H1 (cell line): ENCODE measurements around the gene OR13A1. TPM values are rescaled to one million over a fixed set of nuclear protein-coding genes. Genes with fewer than 3 reads are reported as not detected.

Experiments
- CTCF ChIA-PET: fragments of 300-600 bp; sonication (Branson Sonifier 250); formaldehyde crosslinking; loops from one replicate; lab custom pipeline; 2021; ENCODE audit not compliant: partially characterized antibody; lab: Charles Lee
- POLR2A ChIA-PET: fragments of 300-600 bp; sonication (Branson Sonifier 250); formaldehyde crosslinking; loops from one replicate; lab custom pipeline; 2021; ENCODE audit warnings: inconsistent platforms; ENCODE audit not compliant: partially characterized antibody; lab: Charles Lee
- DNase-seq, 2 experiments: peaks; one replicate each; pipeline versions ENCODE4 v3.0.0 to v3.0.0-alpha.2; 2010 to 2022; ENCODE audit warnings: low spot score in 2 of 2, low read depth in 1 of 2, mixed read lengths in 1 of 2
- FAIRE-seq: peaks from 2 replicates; lab custom pipeline; 2011; peaks lifted over from hg19 to GRCh38; lab: Jason Lieb, UNC
- H2AFZ ChIP-seq: 2 replicates; pipeline ENCODE4 v1.8.1; 2012; ENCODE audit warnings: low read length, inconsistent platforms
- H2AK5ac ChIP-seq: 2 replicates; pipeline ENCODE4 v1.6.1; 2013; ENCODE audit warnings: low read depth, low read length
- H2BK120ac ChIP-seq: replicated peaks from 2 replicates; pipeline ENCODE3; 2013; ENCODE audit warnings: low read depth, low read length, inconsistent platforms
- H2BK12ac ChIP-seq: 2 replicates; pipeline ENCODE4 v1.6.1; 2013; ENCODE audit warnings: low read depth, low read length
- H2BK15ac ChIP-seq: 2 replicates; pipeline ENCODE4 v1.6.1; 2013; ENCODE audit warnings: low read length
- H2BK20ac ChIP-seq: 2 replicates; pipeline ENCODE4 v1.6.1; 2013; ENCODE audit warnings: low read length
- H2BK5ac ChIP-seq: 2 replicates; pipeline ENCODE4 v1.6.1; 2013; ENCODE audit warnings: low read depth, low read length
- H3K14ac ChIP-seq: 2 replicates; pipeline ENCODE4 v1.6.1; 2013; ENCODE audit warnings: inconsistent platforms; ENCODE audit not compliant: insufficient read length
- H3K18ac ChIP-seq: 2 replicates; pipeline ENCODE4 v1.6.1; 2013; ENCODE audit warnings: low read length; ENCODE audit errors: extremely low read depth
- H3K23ac ChIP-seq: 2 replicates; pipeline ENCODE4 v1.6.1; 2013; ENCODE audit warnings: inconsistent platforms; ENCODE audit not compliant: insufficient read length
- H3K23me2 ChIP-seq: 2 replicates; pipeline ENCODE4 v1.6.1; 2013; ENCODE audit warnings: low read depth, low read length
- H3K27ac ChIP-seq: 2 replicates; pipeline ENCODE4 v1.6.1; 2011; ENCODE audit warnings: low read depth, low read length, inconsistent platforms
- H3K27me3 ChIP-seq, 4 experiments: replicated peaks in 1 of 4; 1 replicate in 1 of 4; 2 replicates in 3 of 4; pipeline versions ENCODE4 v1.6.1 to v1.8.1; 2011 to 2013; ENCODE audit warnings: low read length in 3 of 4, mild to moderate bottlenecking in 3 of 4, inconsistent platforms in 2 of 4, mixed read lengths in 2 of 4, moderate library complexity in 1 of 4; ENCODE audit not compliant: control insufficient read depth in 3 of 4, insufficient read depth in 3 of 4; ENCODE audit errors: extremely low read depth in 1 of 4
- H3K36me3 ChIP-seq, 4 experiments: 2 replicates each; pipeline versions ENCODE4 v1.6.1 to v1.8.1; 2011 to 2013; ENCODE audit warnings: mild to moderate bottlenecking in 4 of 4, low read length in 3 of 4, moderate library complexity in 2 of 4, control low read depth in 1 of 4, inconsistent platforms in 1 of 4; ENCODE audit not compliant: insufficient read depth in 4 of 4, control insufficient read depth in 2 of 4
- H3K4ac ChIP-seq: replicated peaks from 2 replicates; pipeline ENCODE3; 2013; ENCODE audit warnings: low read length, low read depth, mixed read lengths, inconsistent platforms; ENCODE audit not compliant: insufficient read length
- H3K4me1 ChIP-seq, 4 experiments: replicated peaks in 1 of 4; 1 replicate in 1 of 4; 2 replicates in 3 of 4; pipeline versions ENCODE4 v1.6.1 to v1.8.1; 2011 to 2013; ENCODE audit warnings: low read length in 3 of 4, inconsistent platforms in 2 of 4, mixed read lengths in 1 of 4; ENCODE audit not compliant: insufficient read depth in 4 of 4, control insufficient read depth in 3 of 4
- H3K4me2 ChIP-seq, 2 experiments: 2 replicates each; pipeline versions ENCODE4 v1.6.1 to v1.8.1; 2011 to 2013; ENCODE audit warnings: low read depth in 2 of 2, low read length in 2 of 2, control low read depth in 1 of 2, inconsistent platforms in 1 of 2, mild to moderate bottlenecking in 1 of 2; ENCODE audit not compliant: insufficient read depth in 1 of 2
- H3K4me3 ChIP-seq, 4 experiments: fragments of 200-600, 300-600 bp in 1 of 4; sonication (generic), shearing (Covaris generic), sonication (Bioruptor Twin) in 1 of 4; 2 replicates each; pipeline versions ENCODE4 v1.5.1 to v1.8.1; 2011 to 2016; ENCODE audit warnings: low read length in 4 of 4, low read depth in 3 of 4, control low read depth in 2 of 4, inconsistent platforms in 2 of 4, mild to moderate bottlenecking in 2 of 4, mixed read lengths in 1 of 4, moderate library complexity in 1 of 4; ENCODE audit not compliant: insufficient read depth in 2 of 4; ENCODE audit errors: extremely low read depth in 1 of 4
- H3K56ac ChIP-seq: replicated peaks from 2 replicates; pipeline ENCODE3; 2013; ENCODE audit warnings: low read depth, mild to moderate bottlenecking, mixed read lengths, low read length, inconsistent platforms; ENCODE audit not compliant: insufficient read length
- H3K79me1 ChIP-seq: 2 replicates; pipeline ENCODE4 v1.6.1; 2013; ENCODE audit warnings: low read depth, low read length, control low read depth
- H3K79me2 ChIP-seq, 2 experiments: 2 replicates each; pipeline versions ENCODE4 v1.6.1 to v1.8.1; 2012 to 2013; ENCODE audit warnings: low read length in 2 of 2, mild to moderate bottlenecking in 2 of 2, inconsistent platforms in 1 of 2; ENCODE audit not compliant: insufficient read depth in 2 of 2, control insufficient read depth in 1 of 2
- H3K9ac ChIP-seq, 4 experiments: replicated peaks in 1 of 4; 1 replicate in 1 of 4; 2 replicates in 3 of 4; pipeline versions ENCODE4 v1.6.1 to v1.8.1; 2011 to 2013; ENCODE audit warnings: low read depth in 3 of 4, low read length in 3 of 4, control low read depth in 2 of 4, mild to moderate bottlenecking in 2 of 4, moderate library complexity in 2 of 4, inconsistent platforms in 1 of 4; ENCODE audit errors: extremely low read depth in 1 of 4
- H3K9me3 ChIP-seq, 2 experiments: 2 replicates each; pipeline versions ENCODE4 v1.6.1 to v1.8.1; 2012 to 2013; ENCODE audit warnings: mild to moderate bottlenecking in 2 of 2, moderate library complexity in 2 of 2, control low read depth in 1 of 2, inconsistent platforms in 1 of 2, low read depth in 1 of 2, low read length in 1 of 2, mixed read lengths in 1 of 2; ENCODE audit not compliant: insufficient read depth in 2 of 2
- H4K20me1 ChIP-seq, 2 experiments: replicated peaks in 1 of 2; 2 replicates each; pipeline versions ENCODE3 to v1.8.1; 2011 to 2013; ENCODE audit warnings: inconsistent platforms in 2 of 2, low read length in 2 of 2, mild to moderate bottlenecking in 1 of 2; ENCODE audit not compliant: insufficient read depth in 2 of 2, control insufficient read depth in 1 of 2
- H4K5ac ChIP-seq: 2 replicates; pipeline ENCODE4 v1.6.1; 2013; ENCODE audit warnings: low read length, low read depth, mixed read lengths, inconsistent platforms; ENCODE audit not compliant: insufficient read length
- H4K8ac ChIP-seq: 2 replicates; pipeline ENCODE4 v1.8.0; 2013; ENCODE audit warnings: mild to moderate bottlenecking, moderate library complexity, low read length, inconsistent platforms; ENCODE audit not compliant: insufficient read depth; ENCODE audit errors: extremely low read depth
- H4K91ac ChIP-seq: replicated peaks from 2 replicates; pipeline ENCODE3; 2013; ENCODE audit warnings: low read length, mixed read lengths, inconsistent platforms; ENCODE audit not compliant: insufficient read length
- CBX8 ChIP-seq: fragments of 300-800, 300-1000 bp; sonication (generic); IDR thresholded peaks from 2 replicates; pipeline ENCODE4 v1.7.1; 2016; ENCODE audit warnings: low read depth, low read length, borderline replicate concordance
- PHF8 ChIP-seq: fragments of 200-600 bp; sonication (generic); conservative IDR thresholded peaks from 2 replicates; pipeline ENCODE4 v1.7.1; 2012; ENCODE audit warnings: low read depth, mild to moderate bottlenecking, inconsistent platforms, low read length, moderate library complexity
- RFX5 ChIP-seq: IDR thresholded peaks from 2 replicates; pipeline ENCODE4 v1.6.1; 2011; ENCODE audit warnings: low read depth, low read length, improper control_type of control experiment, borderline replicate concordance
- WGBS, 2 experiments: shearing (Covaris generic) in 1 of 2; methylation state at CpG; one replicate each; pipeline versions ENCODE4 v1.1.6 to v1.1.7; 2013 to 2015; ENCODE audit warnings: low lambda C conversion rate in 2 of 2, mixed read lengths in 2 of 2, inconsistent platforms in 1 of 2, low coverage in 1 of 2, missing lambda C conversion rate in 1 of 2; ENCODE audit not compliant: insufficient replicate concordance in 2 of 2, insufficient coverage in 1 of 2, insufficient read length in 1 of 2; ENCODE audit errors: extremely low coverage in 1 of 2, missing lambda C conversion rate in 1 of 2; 5-methylcytosine and 5-hydroxymethylcytosine counted together
- polyA plus RNA-seq, 7 experiments: library from polyadenylated mRNA; depleted of rRNA in 3 of 7; stranded (reverse) in 5 of 7; unstranded in 2 of 7; fragments of >200 nt in 5 of 7; fragments of 200-250 nt in 2 of 7; gene quantifications; 1 replicate in 5 of 7; 2 replicates in 1 of 7; 4 replicates in 1 of 7; pipeline versions ENCODE4 v1.2.1 to v1.2.3, GENCODE V29; 2011 to 2013; ENCODE audit warnings: missing spikeins in 2 of 7, mixed read lengths in 2 of 7
- total RNA-seq: library from RNA; stranded (reverse); fragmentation: NEBNext Ultra II Directional; extraction: Animal tissue kit (Norgen Biotek cat#: 25700); gene quantifications from 2 replicates; pipeline ENCODE4 v1.2.1, GENCODE V29; 2021
- TF ChIP-seq, protein P1 (sequence below): IDR thresholded peaks from 2 replicates; pipeline ENCODE4 v1.6.1; 2011; ENCODE audit warnings: low read depth, mild to moderate bottlenecking, low read length; ENCODE audit not compliant: insufficient read depth
- TF ChIP-seq, protein P2 (sequence below), 3 experiments: IDR thresholded peaks; 1 replicate in 2 of 3; 2 replicates in 1 of 3; pipeline versions ENCODE4 v1.5.1 to v1.6.1; 2011; ENCODE audit warnings: low read length in 3 of 3, mild to moderate bottlenecking in 3 of 3, inconsistent platforms in 2 of 3, low read depth in 1 of 3, moderate library complexity in 1 of 3; ENCODE audit not compliant: insufficient read depth in 1 of 3; ENCODE audit errors: control extremely low read depth in 1 of 3

Gene OR13A1
- total and polyA plus RNA-seq, 2 of the 8 experiments (the other 6 are each of a cell fraction or from before 2014, with no cell fraction given): 0.53 TPM; not detected in 1

DNA sequence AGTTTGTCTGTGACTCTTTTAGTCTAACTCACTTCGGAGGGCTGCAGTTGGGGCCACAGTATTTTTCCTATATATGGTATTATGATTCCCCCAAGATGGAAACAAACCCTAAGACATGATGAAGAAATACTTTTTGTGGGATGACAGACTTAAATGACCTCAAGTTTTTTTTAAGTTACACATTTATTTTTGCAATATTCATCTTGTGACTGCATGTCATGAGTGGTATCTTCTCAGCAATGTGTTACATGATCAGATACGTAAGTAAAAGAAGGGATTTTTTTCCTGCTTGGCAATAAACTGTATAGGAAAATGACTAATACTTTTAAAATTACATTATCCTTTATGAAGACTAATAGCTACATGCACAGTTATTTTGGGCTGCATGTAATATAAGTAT, 57.8 kb downstream of the OR13A1 start:
- DNase-seq: no peak
- no peak overlapping the region for H2AK5ac ChIP-seq
- no peak for TF ChIP-seq PHF8
- TF ChIP-seq, protein P1, sequence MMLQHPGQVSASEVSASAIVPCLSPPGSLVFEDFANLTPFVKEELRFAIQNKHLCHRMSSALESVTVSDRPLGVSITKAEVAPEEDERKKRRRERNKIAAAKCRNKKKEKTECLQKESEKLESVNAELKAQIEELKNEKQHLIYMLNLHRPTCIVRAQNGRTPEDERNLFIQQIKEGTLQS: no peak
- no peak for TF ChIP-seq CBX8
- TF ChIP-seq, protein P2, sequence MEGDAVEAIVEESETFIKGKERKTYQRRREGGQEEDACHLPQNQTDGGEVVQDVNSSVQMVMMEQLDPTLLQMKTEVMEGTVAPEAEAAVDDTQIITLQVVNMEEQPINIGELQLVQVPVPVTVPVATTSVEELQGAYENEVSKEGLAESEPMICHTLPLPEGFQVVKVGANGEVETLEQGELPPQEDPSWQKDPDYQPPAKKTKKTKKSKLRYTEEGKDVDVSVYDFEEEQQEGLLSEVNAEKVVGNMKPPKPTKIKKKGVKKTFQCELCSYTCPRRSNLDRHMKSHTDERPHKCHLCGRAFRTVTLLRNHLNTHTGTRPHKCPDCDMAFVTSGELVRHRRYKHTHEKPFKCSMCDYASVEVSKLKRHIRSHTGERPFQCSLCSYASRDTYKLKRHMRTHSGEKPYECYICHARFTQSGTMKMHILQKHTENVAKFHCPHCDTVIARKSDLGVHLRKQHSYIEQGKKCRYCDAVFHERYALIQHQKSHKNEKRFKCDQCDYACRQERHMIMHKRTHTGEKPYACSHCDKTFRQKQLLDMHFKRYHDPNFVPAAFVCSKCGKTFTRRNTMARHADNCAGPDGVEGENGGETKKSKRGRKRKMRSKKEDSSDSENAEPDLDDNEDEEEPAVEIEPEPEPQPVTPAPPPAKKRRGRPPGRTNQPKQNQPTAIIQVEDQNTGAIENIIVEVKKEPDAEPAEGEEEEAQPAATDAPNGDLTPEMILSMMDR (IDR thresholded peaks at IDR 0.05; ENCODE audit: control extremely low read depth in 1 of 3, insufficient read depth in 1 of 3, low read depth in 1 of 3, low read length in 3 of 3): no peak
- no peak for TF ChIP-seq RFX5
- no peak overlapping the region for H3K56ac ChIP-seq
- FAIRE-seq: no peak
- H3K14ac ChIP-seq: no peak overlapping the region
- H2BK15ac ChIP-seq: no peak overlapping the region
- H3K23ac ChIP-seq: no peak overlapping the region
- H3K4ac ChIP-seq: no peak overlapping the region
- H3K79me2 ChIP-seq: no peaks in the 10 kb centered on the region
- no peaks in the 10 kb centered on the region for H4K20me1 ChIP-seq
- H3K27me3 ChIP-seq: no peaks in the 10 kb centered on the region
- no peak overlapping the region for H2BK20ac ChIP-seq
- H3K9ac ChIP-seq: no peak overlapping the region
- H2BK120ac ChIP-seq: no peak overlapping the region
- H3K4me3 ChIP-seq: no peak overlapping the region
- no peaks in the 10 kb centered on the region for H3K36me3 ChIP-seq
- H3K4me2 ChIP-seq: no peak overlapping the region
- H3K79me1 ChIP-seq: no peaks in the 10 kb centered on the region
- WGBS, 2 experiments: 95% methylated on average over 2 of the region's 2 CpGs; no CpG with 5 or more reads in 1 of the 2 experiments
- H2BK5ac ChIP-seq: no peak overlapping the region
- H4K8ac ChIP-seq: no peak overlapping the region
- H2AFZ ChIP-seq: no peak overlapping the region
- H4K5ac ChIP-seq: no peak overlapping the region
- H3K23me2 ChIP-seq: no peaks in the 10 kb centered on the region
- POLR2A ChIA-PET: no interaction called here
- H4K91ac ChIP-seq: no peak overlapping the region
- H3K27ac ChIP-seq: no peak overlapping the region
- H3K18ac ChIP-seq: no peak overlapping the region
- H2BK12ac ChIP-seq: no peak overlapping the region
- H3K9me3 ChIP-seq: peaks cover 0 to 8% of the 10 kb centered on the region in 2 experiments; a peak in 1 of 4 replicates
- H3K4me1 ChIP-seq: no peaks in the 10 kb centered on the region
- CTCF ChIA-PET: no interaction called here
